HCT116 (cell line): ENCODE results near the gene CAPN5. TPM values are rescaled to one million over a fixed set of nuclear protein-coding genes. Genes with fewer than 3 reads are reported as not detected.
A peak's percentile ranks its signal among the peaks of the same experiment; 100 is the strongest.

Experiments used
- ATAC-seq: fragments of 200-7000 bp; cut with Tn5 transposase; 2 replicates; pipeline ENCODE4 v1.9.1; 2020; ENCODE audit warnings: mild to moderate bottlenecking, moderate library complexity
- BruUV-seq: library from RNA; stranded (reverse); fragments of 400-500 nt; replicated peaks from 2 replicates; lab custom pipeline; 2021; lab: Mats Ljungman, UMichigan
- CTCF ChIA-PET: fragments of 300-600 bp; sonication (Branson Sonifier 250); formaldehyde crosslinking; loops from one replicate; lab custom pipeline; 2021; ENCODE audit warnings: antibody characterized with exemption; lab: Charles Lee
- POLR2A ChIA-PET: fragments of 300-600, 350-600 bp; sonication (Branson Sonifier 250); formaldehyde crosslinking; loops from one replicate; lab custom pipeline; 2021; ENCODE audit warnings: antibody characterized with exemption; lab: Charles Lee
- RAD21 ChIA-PET, 2 experiments: fragments of 300-600 bp; sonication (Branson Sonifier 250); formaldehyde crosslinking; loops; one replicate each; lab custom pipeline; 2023; ENCODE audit warnings: low total read pairs in 2 of 2; ENCODE audit not compliant: uncharacterized antibody in 2 of 2, unreplicated experiment in 2 of 2, low non-redundant PET in 1 of 2; lab: Charles Lee
- DNase-seq: peaks from one replicate; pipeline ENCODE4 v3.0.0-alpha.2; 2010; ENCODE audit warnings: low read depth, low spot score
- H2AFZ ChIP-seq: fragments of 200-600 bp; shearing (Covaris generic), sonication (generic); 2 replicates; pipeline ENCODE4 v1.6.1; 2017; ENCODE audit warnings: low read depth, mixed run types, mixed read lengths, antibody characterized with exemption, low read length; ENCODE audit not compliant: poor library complexity, severe bottlenecking
- H3K27ac ChIP-seq: 2 replicates; pipeline ENCODE4 v1.5.1; 2012; ENCODE audit warnings: low read depth, low read length
- H3K27me3 ChIP-seq: fragments of 200-600 bp; sonication (generic); 2 replicates; pipeline ENCODE4 v1.6.1; 2016; ENCODE audit warnings: mixed run types, low read length, mixed read lengths; ENCODE audit not compliant: insufficient read depth
- H3K36me3 ChIP-seq, 2 experiments: fragments of 200-500 bp in 1 of 2; fragments of 200-600 bp in 1 of 2; sonication (Bioruptor generic) in 1 of 2; sonication (generic) in 1 of 2; 2 replicates each; pipeline versions ENCODE4 v1.5.1 to v1.6.1; 2014 to 2016; ENCODE audit warnings: low read length in 2 of 2, inconsistent platforms in 1 of 2, mixed read lengths in 1 of 2, mixed run types in 1 of 2; ENCODE audit not compliant: insufficient read depth in 2 of 2, control insufficient read depth in 1 of 2
- H3K4me1 ChIP-seq, 2 experiments: fragments of 200-600 bp in 1 of 2; sonication (generic) in 1 of 2; 2 replicates each; pipeline versions ENCODE4 v1.5.1 to v1.6.1; 2012 to 2017; ENCODE audit warnings: low read length in 2 of 2, inconsistent platforms in 1 of 2, mild to moderate bottlenecking in 1 of 2, mixed read lengths in 1 of 2, mixed run types in 1 of 2, moderate library complexity in 1 of 2; ENCODE audit not compliant: insufficient read depth in 2 of 2, control insufficient read depth in 1 of 2
- H3K4me2 ChIP-seq: fragments of 200-600 bp; sonication (generic); 2 replicates; pipeline ENCODE4 v1.6.1; 2017; ENCODE audit warnings: mixed run types, low read length, mixed read lengths
- H3K4me3 ChIP-seq, 2 experiments: fragments of 200-600 bp in 1 of 2; sonication (generic) in 1 of 2; replicated peaks in 1 of 2; 2 replicates each; pipeline ENCODE4 v1.5.1; 2011 to 2016; ENCODE audit warnings: low read length in 2 of 2, control low read depth in 1 of 2, low read depth in 1 of 2, mild to moderate bottlenecking in 1 of 2, mixed read lengths in 1 of 2, mixed run types in 1 of 2
- H3K79me2 ChIP-seq: fragments of 200-600 bp; sonication (generic); 2 replicates; pipeline ENCODE4 v1.6.1; 2017; ENCODE audit warnings: mild to moderate bottlenecking, mixed run types, low read length, moderate library complexity, mixed read lengths; ENCODE audit not compliant: insufficient read depth
- H3K9ac ChIP-seq: fragments of 200-600 bp; sonication (generic); 2 replicates; pipeline ENCODE4 v1.6.1; 2016; ENCODE audit warnings: low read length, mixed read lengths
- H3K9me2 ChIP-seq: fragments of 200-600 bp; sonication (generic), shearing (Covaris generic); 2 replicates; pipeline ENCODE4 v1.6.1; 2017; ENCODE audit warnings: mixed run types, mild to moderate bottlenecking, moderate library complexity; ENCODE audit not compliant: insufficient read depth
- H3K9me3 ChIP-seq, 2 experiments: fragments of 200-500 bp in 1 of 2; fragments of 200-600 bp in 1 of 2; sonication (Bioruptor generic) in 1 of 2; sonication (generic) in 1 of 2; 2 replicates each; pipeline ENCODE4 v1.6.1; 2014 to 2017; ENCODE audit warnings: low read length in 2 of 2, mixed read lengths in 2 of 2, inconsistent platforms in 1 of 2, low read depth in 1 of 2, mild to moderate bottlenecking in 1 of 2, mixed run types in 1 of 2, moderate library complexity in 1 of 2; ENCODE audit not compliant: control insufficient read depth in 1 of 2, insufficient read depth in 1 of 2
- H4K20me1 ChIP-seq: fragments of 200-600 bp; sonication (generic), shearing (Covaris generic); 2 replicates; pipeline ENCODE4 v1.6.1; 2017; ENCODE audit warnings: mixed run types, mild to moderate bottlenecking, moderate library complexity; ENCODE audit not compliant: insufficient read depth
- ATF3 ChIP-seq: IDR thresholded peaks from 2 replicates; pipeline ENCODE4 v1.6.1; 2012
- CBX3 ChIP-seq: IDR thresholded peaks from 2 replicates; pipeline ENCODE4 v1.6.1; 2012; ENCODE audit warnings: low read depth
- CEBPB ChIP-seq: IDR thresholded peaks from 2 replicates; pipeline ENCODE4 v1.6.1; 2012; ENCODE audit warnings: low read depth
- EGR1 ChIP-seq: IDR thresholded peaks from 2 replicates; pipeline ENCODE4 v1.6.1; 2012; ENCODE audit warnings: low read depth
- ELF1 ChIP-seq: IDR thresholded peaks from 2 replicates; pipeline ENCODE4 v1.6.1; 2012; ENCODE audit warnings: low read depth, borderline replicate concordance
- EZH2phosphoT487 ChIP-seq: fragments of 200-600 bp; IDR thresholded peaks from 2 replicates; pipeline ENCODE4 v1.6.1; 2018; ENCODE audit warnings: antibody characterized with exemption, borderline replicate concordance
- FOSL1 ChIP-seq: IDR thresholded peaks from 2 replicates; pipeline ENCODE4 v1.6.1; 2012; ENCODE audit warnings: low read depth
- JUND ChIP-seq: IDR thresholded peaks from 2 replicates; pipeline ENCODE4 v1.6.1; 2012
- MAX ChIP-seq: IDR thresholded peaks from 2 replicates; pipeline ENCODE4 v1.6.1; 2012
- POLR2A ChIP-seq: IDR thresholded peaks from 2 replicates; pipeline ENCODE4 v1.7.0; 2011; ENCODE audit warnings: borderline replicate concordance; ENCODE audit not compliant: insufficient read depth, insufficient read length; ENCODE audit errors: extremely low read depth
- POLR2AphosphoS5 ChIP-seq: IDR thresholded peaks from 2 replicates; pipeline ENCODE4 v1.6.1; 2011; ENCODE audit warnings: mild to moderate bottlenecking, low read depth, low read length, moderate library complexity
- RAD21 ChIP-seq: IDR thresholded peaks from 2 replicates; pipeline ENCODE4 v1.6.1; 2012; ENCODE audit warnings: low read depth, mild to moderate bottlenecking
- SIN3A ChIP-seq: IDR thresholded peaks from 2 replicates; pipeline ENCODE4 v1.6.1; 2012; ENCODE audit warnings: low read depth
- SP1 ChIP-seq: IDR thresholded peaks from 2 replicates; pipeline ENCODE4 v1.6.1; 2012; ENCODE audit warnings: low read depth
- SRF ChIP-seq: IDR thresholded peaks from 2 replicates; pipeline ENCODE4 v1.6.1; 2012; ENCODE audit warnings: low read depth
- YY1 ChIP-seq: IDR thresholded peaks from 2 replicates; pipeline ENCODE4 v1.6.1; 2011; ENCODE audit warnings: low read length, low read depth, moderate library complexity, mild to moderate bottlenecking; ENCODE audit not compliant: insufficient replicate concordance; ENCODE audit errors: extremely low read depth
- ZFX ChIP-seq: fragments of 450-650 bp; IDR thresholded peaks from 2 replicates; pipeline ENCODE4 v1.6.1; 2017
- ZNF274 ChIP-seq: fragments of 200-500 bp; sonication (Bioruptor generic); IDR thresholded peaks from 2 replicates; pipeline ENCODE4 v1.6.1; 2014; ENCODE audit warnings: mild to moderate bottlenecking, low read depth, low read length, inconsistent platforms
- intact Hi-C: fragments of 100-400 bp; cut with micrococcal nuclease; formaldehyde crosslinking; loops from 2 replicates; pipeline ENCODE4 v1.10.0; 2022
- total RNA-seq: library from RNA; stranded (reverse); gene quantifications from one replicate; pipeline ENCODE4 v1.2.1, GENCODE V29; 2021; ENCODE audit not compliant: unreplicated experiment
- TF ChIP-seq, protein P1 (sequence below): IDR thresholded peaks from 2 replicates; pipeline ENCODE4 v1.6.1; 2012; ENCODE audit warnings: low read depth

Gene CAPN5
- total RNA-seq, 1 experiment from 2014 or later, result 8.6 TPM

GRCh38 chr11:77071077-77071476 lies 4.3 kb downstream of the CAPN5 start:
- Histone ChIP-seq H3K4me1 (peaks cover 30 to 44% of the 10 kb centered on the region in 2 experiments), H3K9me3 (no peaks in the 10 kb centered on the region), H3K9me2 (no peaks in the 10 kb centered on the region), H3K27ac (no peak overlapping the region), H3K4me2 (no peak overlapping the region), H3K27me3 (no peaks in the 10 kb centered on the region), H3K79me2 (no peaks in the 10 kb centered on the region), H4K20me1 (no peaks in the 10 kb centered on the region), H3K4me3 (no peak overlapping the region), H3K9ac (no peak overlapping the region), H3K36me3 (no peaks in the 10 kb centered on the region), H2AFZ (no peak overlapping the region)
- DNase-seq (no peak), ATAC-seq (no peak)
- TF ChIP-seq ZFX (no peak), POLR2AphosphoS5 (no peak), EGR1 (no peak)
- ChIA-PET CTCF (no interaction called here), RAD21 (no interaction called here), POLR2A (no interaction called here)
- BruUV-seq, result no TSS peak
- intact Hi-C loops, result no loop called here

GRCh38 chr11:77071671-77072605 lies 5.2 kb downstream of the CAPN5 start:
- POLR2A ChIA-PET, result no interaction called here
- TF ChIP-seq MAX (no peak), POLR2AphosphoS5 (no peak), SP1 (no peak), SRF (no peak), RAD21 (no peak), FOSL1 (no peak), CEBPB (no peak), SIN3A (no peak), JUND (no peak), ATF3 (no peak), ZNF274 (no peak), ELF1 (no peak), ZFX (no peak), POLR2A (no peak), YY1 (no peak), CBX3 (no peak), EZH2phosphoT487 (no peak)
- TF ChIP-seq, protein P1, sequence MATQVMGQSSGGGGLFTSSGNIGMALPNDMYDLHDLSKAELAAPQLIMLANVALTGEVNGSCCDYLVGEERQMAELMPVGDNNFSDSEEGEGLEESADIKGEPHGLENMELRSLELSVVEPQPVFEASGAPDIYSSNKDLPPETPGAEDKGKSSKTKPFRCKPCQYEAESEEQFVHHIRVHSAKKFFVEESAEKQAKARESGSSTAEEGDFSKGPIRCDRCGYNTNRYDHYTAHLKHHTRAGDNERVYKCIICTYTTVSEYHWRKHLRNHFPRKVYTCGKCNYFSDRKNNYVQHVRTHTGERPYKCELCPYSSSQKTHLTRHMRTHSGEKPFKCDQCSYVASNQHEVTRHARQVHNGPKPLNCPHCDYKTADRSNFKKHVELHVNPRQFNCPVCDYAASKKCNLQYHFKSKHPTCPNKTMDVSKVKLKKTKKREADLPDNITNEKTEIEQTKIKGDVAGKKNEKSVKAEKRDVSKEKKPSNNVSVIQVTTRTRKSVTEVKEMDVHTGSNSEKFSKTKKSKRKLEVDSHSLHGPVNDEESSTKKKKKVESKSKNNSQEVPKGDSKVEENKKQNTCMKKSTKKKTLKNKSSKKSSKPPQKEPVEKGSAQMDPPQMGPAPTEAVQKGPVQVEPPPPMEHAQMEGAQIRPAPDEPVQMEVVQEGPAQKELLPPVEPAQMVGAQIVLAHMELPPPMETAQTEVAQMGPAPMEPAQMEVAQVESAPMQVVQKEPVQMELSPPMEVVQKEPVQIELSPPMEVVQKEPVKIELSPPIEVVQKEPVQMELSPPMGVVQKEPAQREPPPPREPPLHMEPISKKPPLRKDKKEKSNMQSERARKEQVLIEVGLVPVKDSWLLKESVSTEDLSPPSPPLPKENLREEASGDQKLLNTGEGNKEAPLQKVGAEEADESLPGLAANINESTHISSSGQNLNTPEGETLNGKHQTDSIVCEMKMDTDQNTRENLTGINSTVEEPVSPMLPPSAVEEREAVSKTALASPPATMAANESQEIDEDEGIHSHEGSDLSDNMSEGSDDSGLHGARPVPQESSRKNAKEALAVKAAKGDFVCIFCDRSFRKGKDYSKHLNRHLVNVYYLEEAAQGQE, result no peak

More at GRCh38 chr11:77071671-77072605, 5.2 kb downstream of the CAPN5 start:
- RAD21 ChIA-PET, result no interaction called here
- Histone ChIP-seq H3K27ac (no peak overlapping the region), H3K79me2 (no peaks in the 10 kb centered on the region), H3K4me2 (peak overlapping the region; percentile 49), H3K9ac (no peak overlapping the region), H4K20me1 (no peaks in the 10 kb centered on the region), H3K27me3 (no peaks in the 10 kb centered on the region), H3K9me2 (no peaks in the 10 kb centered on the region), H3K36me3 (no peaks in the 10 kb centered on the region), H2AFZ (no peak overlapping the region), H3K4me1 (peaks cover 28 to 39% of the 10 kb centered on the region in 2 experiments), H3K4me3 (no peak overlapping the region), H3K9me3 (no peaks in the 10 kb centered on the region)
- CTCF ChIA-PET, result interaction anchor here (1.8 to 3.5 kb wide), 2 partner anchors 19 to 25 kb away, joined by 8 to 17 read pairs; no protein-coding TSS in a partner anchor
- DNase-seq, result no peak
- intact Hi-C loops, result no loop called here
- ATAC-seq, result no peak
- no TSS peak for BruUV-seq
